Mesothelial cell of epicardium (in vitro differentiated cells): ENCODE data around the gene CTNNAL1. TPM values are rescaled to one million over a fixed set of nuclear protein-coding genes. Genes with fewer than 3 reads are reported as not detected.

Experiments used
- DNase-seq, 2 experiments: peaks; one replicate each; pipeline ENCODE4 v3.0.0; 2021; ENCODE audit warnings: low spot score in 2 of 2; ENCODE audit not compliant: unreplicated experiment in 2 of 2
- H3K27ac Mint-ChIP-seq: 2 replicates; pipeline ENCODE4 v1.8.0; 2021; ENCODE audit warnings: mixed read lengths
- H3K27me3 Mint-ChIP-seq: 2 replicates; pipeline ENCODE4 v1.8.0; 2021; ENCODE audit warnings: low read depth, mixed read lengths
- H3K36me3 Mint-ChIP-seq: 2 replicates; pipeline ENCODE4 v1.8.0; 2021; ENCODE audit warnings: mixed read lengths
- H3K4me1 Mint-ChIP-seq: 2 replicates; pipeline ENCODE4 v1.8.0; 2021; ENCODE audit warnings: mixed read lengths
- H3K4me3 Mint-ChIP-seq: 2 replicates; pipeline ENCODE4 v1.8.0; 2021; ENCODE audit warnings: mild to moderate bottlenecking, moderate library complexity, mixed read lengths
- H3K9me3 Mint-ChIP-seq: 2 replicates; pipeline ENCODE4 v1.8.0; 2021; ENCODE audit warnings: mixed read lengths
- CTCF ChIP-seq: fragments of 200-600 bp; sonication (generic); IDR thresholded peaks from one replicate; pipeline ENCODE4 v1.5.0; 2021; ENCODE audit warnings: antibody characterized with exemption; ENCODE audit not compliant: unreplicated experiment
- total RNA-seq: library from RNA; stranded (reverse); gene quantifications from 3 replicates; pipeline ENCODE4 v1.2.1, GENCODE V29; 2021

Gene CTNNAL1
- total RNA-seq, 1 donor from 2014 or later: 26.7 TPM

GRCh38 chr9:109010746-109011145, 2.6 kb downstream of the CTNNAL1 start:
- H3K36me3 Mint-ChIP-seq: peaks cover 2% of the 10 kb centered on the region
- H3K27ac Mint-ChIP-seq: peak overlapping the region; percentile 2
- no peak for TF ChIP-seq CTCF
- DNase-seq: no peak
- no peaks in the 10 kb centered on the region for H3K9me3 Mint-ChIP-seq
- peaks cover 53% of the 10 kb centered on the region for H3K4me1 Mint-ChIP-seq
- peak overlapping the region; percentile 5 for H3K4me3 Mint-ChIP-seq
- H3K27me3 Mint-ChIP-seq: no peaks in the 10 kb centered on the region

DNA sequence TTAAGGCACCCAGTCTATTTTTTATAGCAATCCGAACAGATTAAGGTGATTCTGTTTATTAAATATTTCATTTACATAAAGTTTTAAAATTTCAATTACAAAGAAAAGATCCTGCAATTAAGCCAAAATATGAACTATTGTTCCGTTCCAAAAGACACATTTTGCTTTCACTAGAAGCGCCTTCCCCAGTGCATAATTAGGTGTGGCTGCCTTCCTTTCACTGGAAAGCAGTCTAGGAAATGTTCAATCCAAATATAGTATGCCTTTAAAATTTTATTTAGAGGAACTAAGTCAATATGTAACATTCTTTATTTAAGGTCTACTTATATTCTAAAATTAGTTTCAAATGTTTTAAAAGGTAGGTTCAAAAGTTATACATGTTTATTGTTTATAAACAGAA, 7.6 kb downstream of the CTNNAL1 start:
- Mint-ChIP-seq H3K9me3 (peaks cover 27% of the 10 kb centered on the region), H3K27me3 (no peaks in the 10 kb centered on the region), H3K4me1 (peaks cover 20% of the 10 kb centered on the region), H3K36me3 (peaks cover 32% of the 10 kb centered on the region), H3K27ac (no peak overlapping the region), H3K4me3 (no peak overlapping the region)
- DNase-seq: no peak
- no peak for TF ChIP-seq CTCF

- Mint-ChIP-seq H3K27ac (no peak overlapping the region), H3K4me1 (peaks cover 26% of the 10 kb centered on the region), H3K9me3 (peaks cover 27% of the 10 kb centered on the region), H3K27me3 (no peaks in the 10 kb centered on the region), H3K36me3 (peaks cover 35% of the 10 kb centered on the region), H3K4me3 (no peak overlapping the region)
- no peak for TF ChIP-seq CTCF
- no peak for DNase-seq
Observed at GRCh38 chr9:109003116-109003515, 10.2 kb downstream of the CTNNAL1 start.

- no peak for DNase-seq
- H3K36me3 Mint-ChIP-seq: peaks cover 33% of the 10 kb centered on the region
Observed at GRCh38 chr9:109002141-109002540, 11.2 kb downstream of the CTNNAL1 start.

GRCh38 chr9:109001275-109001676, 12.0 kb downstream of the CTNNAL1 start:
- Mint-ChIP-seq H3K36me3 (peaks cover 33% of the 10 kb centered on the region), H3K27ac (no peak overlapping the region), H3K27me3 (no peaks in the 10 kb centered on the region)

More at GRCh38 chr9:109002141-109002540, 11.2 kb downstream of the CTNNAL1 start:
- TF ChIP-seq CTCF: no peak
- Mint-ChIP-seq H3K4me1 (peaks cover 30% of the 10 kb centered on the region), H3K27ac (no peak overlapping the region), H3K27me3 (no peaks in the 10 kb centered on the region), H3K9me3 (peaks cover 27% of the 10 kb centered on the region), H3K4me3 (no peak overlapping the region)

More at GRCh38 chr9:109001275-109001676, 12.0 kb downstream of the CTNNAL1 start:
- H3K9me3 Mint-ChIP-seq: peaks cover 27% of the 10 kb centered on the region
- no peak overlapping the region for H3K4me3 Mint-ChIP-seq
- no peak for DNase-seq
- H3K4me1 Mint-ChIP-seq: peaks cover 29% of the 10 kb centered on the region
- TF ChIP-seq CTCF: no peak
